DOHH2 (cell line): ENCODE results near the gene UBASH3A.

Experiments used
- CTCF ChIP-seq: fragments of 200-600 bp; sonication (generic); IDR thresholded peaks from one replicate; pipeline ENCODE4 v1.5.1; 2014; ENCODE audit warnings: antibody characterized with exemption, mild to moderate bottlenecking, low read depth, low read length; ENCODE audit not compliant: poor library complexity, severe bottlenecking
- EZH2phosphoT487 ChIP-seq: fragments of 200-600 bp; sonication (generic); IDR thresholded peaks from 2 replicates; pipeline ENCODE4 v1.6.1; 2017; ENCODE audit warnings: borderline replicate concordance, mild to moderate bottlenecking, antibody characterized with exemption, low read length, moderate library complexity, mixed read lengths

- TF ChIP-seq CTCF (no peak), EZH2phosphoT487 (no peak)
These were observed 19.5 kb downstream of the UBASH3A start for GRCh38 chr21:42423197-42423675.
